GM12878 (cell line): ENCODE measurements around the gene FNDC3B. TPM values are rescaled to one million over a fixed set of nuclear protein-coding genes. Genes with fewer than 3 reads are reported as not detected.

Source experiments
- ATF7 ChIP-seq: fragments of 450-650 bp; IDR thresholded peaks from 2 replicates; pipeline ENCODE4 v1.6.1; 2016; ENCODE audit warnings: low read depth, mild to moderate bottlenecking
- CHD1 ChIP-seq: IDR thresholded peaks from 2 replicates; pipeline ENCODE4 v1.6.1; 2012; ENCODE audit warnings: low read depth, low read length, improper control_type of control experiment
- CHD4 ChIP-seq: fragments of 200-600 bp; sonication (generic); IDR thresholded peaks from 2 replicates; pipeline ENCODE4 v1.6.1; 2016; ENCODE audit warnings: mild to moderate bottlenecking
- CTCF ChIP-seq, 3 experiments: IDR thresholded peaks in 2 of 3; conservative IDR thresholded peaks in 1 of 3; 2 replicates each; pipeline ENCODE4 v1.5.1; 2011; ENCODE audit warnings: low read depth in 3 of 3, low read length in 3 of 3, mild to moderate bottlenecking in 3 of 3, control low read depth in 2 of 3, moderate library complexity in 2 of 3, inconsistent platforms in 1 of 3, mixed read lengths in 1 of 3; ENCODE audit not compliant: control insufficient read depth in 2 of 3, insufficient read depth in 1 of 3; ENCODE audit errors: extremely low read depth in 1 of 3
- E2F4 ChIP-seq: IDR thresholded peaks from 2 replicates; pipeline ENCODE4 v1.6.1; 2012; ENCODE audit warnings: low read depth, low read length, improper control_type of control experiment
- EP300 ChIP-seq, 2 experiments: fragments of 150-350 bp in 1 of 2; IDR thresholded peaks; 2 replicates each; pipeline ENCODE4 v1.6.1; 2011 to 2012; ENCODE audit warnings: low read depth in 2 of 2, low read length in 2 of 2, borderline replicate concordance in 1 of 2, improper control_type of control experiment in 1 of 2, inconsistent platforms in 1 of 2; ENCODE audit not compliant: control insufficient read depth in 1 of 2
- FOXM1 ChIP-seq: IDR thresholded peaks from 2 replicates; pipeline ENCODE4 v1.6.1; 2012; ENCODE audit warnings: low read depth, mild to moderate bottlenecking, inconsistent platforms, low read length, moderate library complexity
- HDAC6 ChIP-seq: fragments of 200-600 bp; sonication (generic); IDR thresholded peaks from one replicate; pipeline ENCODE4 v1.8.0; 2017; ENCODE audit warnings: antibody characterized with exemption; ENCODE audit not compliant: unreplicated experiment
- JUNB ChIP-seq: IDR thresholded peaks from 2 replicates; pipeline ENCODE4 v1.6.1; 2016; ENCODE audit warnings: antibody characterized with exemption, mild to moderate bottlenecking
- JUND ChIP-seq: IDR thresholded peaks from 2 replicates; pipeline ENCODE4 v1.6.1; 2012; ENCODE audit warnings: low read depth, mild to moderate bottlenecking, low read length, improper control_type of control experiment, moderate library complexity
- KDM1A ChIP-seq: fragments of 200-600 bp; sonication (generic); IDR thresholded peaks from 2 replicates; pipeline ENCODE4 v1.6.1; 2016; ENCODE audit warnings: borderline replicate concordance
- LARP7 ChIP-seq: fragments of 450-650 bp; IDR thresholded peaks from 2 replicates; pipeline ENCODE4 v1.6.1; 2017; ENCODE audit warnings: mild to moderate bottlenecking
- MTA3 ChIP-seq: IDR thresholded peaks from 2 replicates; pipeline ENCODE4 v1.6.1; 2012; ENCODE audit warnings: low read length, inconsistent platforms, borderline replicate concordance
- PAX5 ChIP-seq: IDR thresholded peaks from 2 replicates; pipeline ENCODE4 v1.6.1; 2011; ENCODE audit warnings: low read depth, low read length, borderline replicate concordance
- PAX8 ChIP-seq: fragments of 450-650 bp; IDR thresholded peaks from 2 replicates; pipeline ENCODE4 v1.6.1; 2017; ENCODE audit warnings: mild to moderate bottlenecking, moderate library complexity
- RAD51 ChIP-seq: fragments of 450-650 bp; IDR thresholded peaks from 2 replicates; pipeline ENCODE4 v1.6.1; 2016; ENCODE audit warnings: moderate library complexity, mild to moderate bottlenecking, inconsistent platforms
- RBBP5 ChIP-seq: fragments of 200-600 bp; sonication (generic); conservative IDR thresholded peaks from 2 replicates; pipeline ENCODE4 v1.6.1; 2016
- RUNX3 ChIP-seq: IDR thresholded peaks from 2 replicates; pipeline ENCODE4 v1.6.1; 2012; ENCODE audit warnings: low read length, inconsistent platforms
- SIX5 ChIP-seq: IDR thresholded peaks from 2 replicates; pipeline ENCODE4 v1.6.1; 2011; ENCODE audit warnings: mild to moderate bottlenecking, low read depth, low read length, moderate library complexity; ENCODE audit not compliant: severe bottlenecking
- SP1 ChIP-seq: IDR thresholded peaks from one replicate; pipeline ENCODE4 v1.6.1; 2011; ENCODE audit warnings: low read depth, low read length
- TCF3 ChIP-seq: IDR thresholded peaks from 2 replicates; pipeline ENCODE4 v1.6.1; 2012; ENCODE audit warnings: low read depth, mild to moderate bottlenecking, low read length, borderline replicate concordance; ENCODE audit not compliant: insufficient read depth
- TCF7 ChIP-seq: IDR thresholded peaks from 2 replicates; pipeline ENCODE4 v1.6.1; 2014; ENCODE audit warnings: antibody characterized with exemption, borderline replicate concordance
- polyA plus RNA-seq, 11 experiments: library from polyadenylated mRNA; depleted of rRNA in 4 of 11; unstranded in 6 of 11; stranded (reverse) in 5 of 11; fragments of >200 nt; fragmentation: Nextera tagmentation in 4 of 11; fragmentation: Illumina TruSeq in 1 of 11; extraction: Ambion mirVana in 4 of 11; extraction: Trizol in 1 of 11; gene quantifications; 1 replicate in 1 of 11; 2 replicates in 10 of 11; pipeline versions ENCODE4 v1.2.1 to v1.2.3, GENCODE V29; 2011 to 2016; ENCODE audit warnings: inconsistent platforms in 2 of 11, missing spikeins in 2 of 11, low read depth in 1 of 11
- total RNA-seq, 4 experiments: library from RNA; depleted of rRNA in 3 of 4; stranded (reverse); fragments of >200 nt in 3 of 4; fragmentation: Illumina TruSeq in 1 of 4; extraction: Trizol in 1 of 4; gene quantifications; 2 replicates each; pipeline versions ENCODE4 v1.2.1 to v1.2.3, GENCODE V29; 2013 to 2021
- TF ChIP-seq, protein P1 (sequence below): IDR thresholded peaks from 2 replicates; pipeline ENCODE4 v1.6.1; 2012; ENCODE audit warnings: low read depth, low read length, improper control_type of control experiment
- TF ChIP-seq, protein P2 (sequence below): fragments of 450-650 bp; IDR thresholded peaks from 2 replicates; pipeline ENCODE4 v1.6.1; 2017; ENCODE audit warnings: mild to moderate bottlenecking, low read depth, inconsistent platforms; ENCODE audit not compliant: poor library complexity, severe bottlenecking
- TF ChIP-seq, protein P3 (sequence below): fragments of 450-650 bp; IDR thresholded peaks from 2 replicates; pipeline ENCODE4 v1.6.1; 2016; ENCODE audit warnings: mild to moderate bottlenecking

The FNDC3B gene
- total and polyA plus RNA-seq, 10 of the 15 experiments (the other 5 are each of a cell fraction or from before 2014, with no cell fraction given), result 7.9 to 35.0 (median 18.5) TPM

DNA sequence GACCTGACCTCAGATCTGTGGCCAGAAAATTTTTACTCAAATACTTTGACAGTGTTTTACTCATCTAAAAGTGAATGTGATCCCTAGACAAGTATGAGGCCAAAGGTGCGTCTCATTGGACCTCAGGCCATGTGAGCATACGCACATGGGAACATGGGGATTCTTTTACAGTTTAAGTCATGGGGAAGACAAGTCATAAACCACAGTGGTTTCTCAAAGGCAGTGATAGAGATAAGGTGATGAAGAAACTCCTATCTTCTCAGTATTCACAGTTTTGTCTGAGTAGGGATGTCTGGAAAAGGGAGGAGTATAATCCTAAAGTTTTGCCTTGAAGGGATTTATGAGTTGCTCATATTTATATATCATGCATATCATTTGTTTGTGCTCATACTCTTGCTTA is 173.8 kb downstream of the FNDC3B start (continued):
- TF ChIP-seq FOXM1 (no peak), TCF3 (no peak), HDAC6 (no peak), CHD4 (no peak), E2F4 (no peak), LARP7 (no peak), ATF7 (peak; percentile 60), JUNB (no peak; the same call in 1 of the 2 replicates), TCF7 (no peak; the same call in 1 of the 2 replicates), SIX5 (no peak), KDM1A (no peak), PAX5 (no peak), CTCF (IDR thresholded peaks at IDR 0.05 in 2 of 3, conservative IDR thresholded peaks at IDR 0.05 in 1 of 3; ENCODE audit: control insufficient read depth in 2 of 3, extremely low read depth in 1 of 3, insufficient read depth in 1 of 3, low read depth in 3 of 3, low read length in 3 of 3) (no peak), SP1 (no peak), EP300 (IDR thresholded peaks at IDR 0.05; ENCODE audit: borderline replicate concordance in 1 of 2, control insufficient read depth in 1 of 2, low read depth in 2 of 2, low read length in 2 of 2) (peak; percentile 48 to 81; a peak in 3 of 4 replicates), PAX8 (no peak), CHD1 (no peak), RAD51 (peak; percentile 82), RUNX3 (peak; percentile 88), RBBP5 (no peak), JUND (no peak), MTA3 (0 out of 2 replicates have a peak, but pooled peaks have one; percentile 47)
- TF ChIP-seq, protein P1, sequence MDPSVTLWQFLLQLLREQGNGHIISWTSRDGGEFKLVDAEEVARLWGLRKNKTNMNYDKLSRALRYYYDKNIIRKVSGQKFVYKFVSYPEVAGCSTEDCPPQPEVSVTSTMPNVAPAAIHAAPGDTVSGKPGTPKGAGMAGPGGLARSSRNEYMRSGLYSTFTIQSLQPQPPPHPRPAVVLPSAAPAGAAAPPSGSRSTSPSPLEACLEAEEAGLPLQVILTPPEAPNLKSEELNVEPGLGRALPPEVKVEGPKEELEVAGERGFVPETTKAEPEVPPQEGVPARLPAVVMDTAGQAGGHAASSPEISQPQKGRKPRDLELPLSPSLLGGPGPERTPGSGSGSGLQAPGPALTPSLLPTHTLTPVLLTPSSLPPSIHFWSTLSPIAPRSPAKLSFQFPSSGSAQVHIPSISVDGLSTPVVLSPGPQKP, result no peak
- TF ChIP-seq, protein P2, sequence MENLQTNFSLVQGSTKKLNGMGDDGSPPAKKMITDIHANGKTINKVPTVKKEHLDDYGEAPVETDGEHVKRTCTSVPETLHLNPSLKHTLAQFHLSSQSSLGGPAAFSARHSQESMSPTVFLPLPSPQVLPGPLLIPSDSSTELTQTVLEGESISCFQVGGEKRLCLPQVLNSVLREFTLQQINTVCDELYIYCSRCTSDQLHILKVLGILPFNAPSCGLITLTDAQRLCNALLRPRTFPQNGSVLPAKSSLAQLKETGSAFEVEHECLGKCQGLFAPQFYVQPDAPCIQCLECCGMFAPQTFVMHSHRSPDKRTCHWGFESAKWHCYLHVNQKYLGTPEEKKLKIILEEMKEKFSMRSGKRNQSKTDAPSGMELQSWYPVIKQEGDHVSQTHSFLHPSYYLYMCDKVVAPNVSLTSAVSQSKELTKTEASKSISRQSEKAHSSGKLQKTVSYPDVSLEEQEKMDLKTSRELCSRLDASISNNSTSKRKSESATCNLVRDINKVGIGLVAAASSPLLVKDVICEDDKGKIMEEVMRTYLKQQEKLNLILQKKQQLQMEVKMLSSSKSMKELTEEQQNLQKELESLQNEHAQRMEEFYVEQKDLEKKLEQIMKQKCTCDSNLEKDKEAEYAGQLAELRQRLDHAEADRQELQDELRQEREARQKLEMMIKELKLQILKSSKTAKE, result peak; percentile 29
- TF ChIP-seq, protein P3, sequence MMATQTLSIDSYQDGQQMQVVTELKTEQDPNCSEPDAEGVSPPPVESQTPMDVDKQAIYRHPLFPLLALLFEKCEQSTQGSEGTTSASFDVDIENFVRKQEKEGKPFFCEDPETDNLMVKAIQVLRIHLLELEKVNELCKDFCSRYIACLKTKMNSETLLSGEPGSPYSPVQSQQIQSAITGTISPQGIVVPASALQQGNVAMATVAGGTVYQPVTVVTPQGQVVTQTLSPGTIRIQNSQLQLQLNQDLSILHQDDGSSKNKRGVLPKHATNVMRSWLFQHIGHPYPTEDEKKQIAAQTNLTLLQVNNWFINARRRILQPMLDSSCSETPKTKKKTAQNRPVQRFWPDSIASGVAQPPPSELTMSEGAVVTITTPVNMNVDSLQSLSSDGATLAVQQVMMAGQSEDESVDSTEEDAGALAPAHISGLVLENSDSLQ, result no peak
